ENCODE measurements around the gene PLIN5.
A peak's percentile ranks its signal among the peaks of the same experiment; 100 is the strongest.

Gene PLIN5

DNA sequence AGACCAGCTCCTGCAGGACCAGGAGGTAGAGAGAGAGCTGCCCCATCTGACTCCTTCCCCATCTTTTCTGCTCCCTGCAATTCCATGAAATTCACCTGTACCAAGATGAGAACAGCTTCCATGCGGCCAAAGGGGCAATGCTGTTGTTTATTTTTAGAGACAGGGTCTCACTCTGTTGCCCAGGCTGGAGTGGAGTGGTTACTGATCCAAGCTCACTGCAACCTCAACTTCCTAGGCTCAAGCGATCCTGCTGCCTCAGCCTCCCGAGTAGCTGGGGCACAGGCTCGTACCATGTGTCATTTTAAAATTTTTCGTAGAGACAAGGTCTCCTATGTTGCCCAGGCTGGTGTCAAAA is 13.2 kb downstream of the PLIN5 start:
- H3K27ac Mint-ChIP-seq = no peak overlapping the region
- H3K4me3 Mint-ChIP-seq = no peak overlapping the region
- no peaks in the 10 kb centered on the region for H3K4me1 Mint-ChIP-seq
- no peaks in the 10 kb centered on the region for H3K9me3 Mint-ChIP-seq
- peaks cover 4% of the 10 kb centered on the region for H3K27me3 Mint-ChIP-seq
- H3K36me3 Mint-ChIP-seq = no peaks in the 10 kb centered on the region

- H3K27ac Mint-ChIP-seq = peak overlapping the region; percentile 67
Measured at GRCh38 chr19:4521170-4521887, 13.7 kb downstream of the PLIN5 start.

DNA sequence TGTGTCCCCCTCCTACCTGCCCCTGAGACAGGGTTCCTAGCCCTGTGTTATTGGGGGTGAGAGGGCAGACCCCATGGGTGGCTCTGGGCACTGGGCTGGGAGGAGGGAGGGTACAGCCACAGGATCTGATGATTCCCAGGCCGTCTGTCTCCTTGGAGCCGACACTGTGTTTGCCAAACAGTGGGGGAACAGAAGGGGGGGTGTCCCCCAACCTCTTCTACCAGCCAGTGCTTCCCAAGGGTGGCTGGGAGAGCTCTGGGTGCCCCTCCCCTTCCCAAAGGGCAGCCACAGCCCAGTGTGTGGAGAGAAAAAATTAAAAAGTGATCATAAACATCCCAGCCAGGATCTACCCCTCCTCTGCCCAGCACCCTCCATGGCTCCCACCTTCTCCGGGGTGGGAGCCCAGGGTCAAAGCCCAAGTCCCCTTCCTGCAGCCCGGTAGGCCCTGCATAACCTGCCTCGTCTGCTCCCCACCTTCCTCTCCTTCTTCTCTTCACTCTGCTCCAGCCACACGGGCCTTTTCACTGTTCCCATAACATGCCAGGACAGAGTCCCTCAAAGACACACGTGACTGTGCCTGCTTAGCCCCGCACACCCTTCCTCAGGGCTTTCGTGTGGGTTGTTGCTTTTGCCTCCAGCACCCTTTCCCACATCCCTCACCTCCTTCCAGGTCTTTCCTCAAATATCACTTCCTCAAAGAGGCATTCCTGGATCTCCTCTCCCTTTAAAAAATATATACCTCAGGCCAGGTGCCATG is 15.3 kb downstream of the PLIN5 start:
- no peaks in the 10 kb centered on the region for H3K4me1 Mint-ChIP-seq
- H3K27me3 Mint-ChIP-seq = peaks cover 4% of the 10 kb centered on the region
- H3K4me3 Mint-ChIP-seq = no peak overlapping the region
- H3K9me3 Mint-ChIP-seq = no peaks in the 10 kb centered on the region
- no peaks in the 10 kb centered on the region for H3K36me3 Mint-ChIP-seq
- H3K27ac Mint-ChIP-seq = no peak overlapping the region

More at GRCh38 chr19:4521170-4521887, 13.7 kb downstream of the PLIN5 start:
- Mint-ChIP-seq H3K27me3 (peaks cover 4% of the 10 kb centered on the region), H3K9me3 (no peaks in the 10 kb centered on the region), H3K4me1 (no peaks in the 10 kb centered on the region), H3K36me3 (no peaks in the 10 kb centered on the region), H3K4me3 (no peak overlapping the region)

DNA sequence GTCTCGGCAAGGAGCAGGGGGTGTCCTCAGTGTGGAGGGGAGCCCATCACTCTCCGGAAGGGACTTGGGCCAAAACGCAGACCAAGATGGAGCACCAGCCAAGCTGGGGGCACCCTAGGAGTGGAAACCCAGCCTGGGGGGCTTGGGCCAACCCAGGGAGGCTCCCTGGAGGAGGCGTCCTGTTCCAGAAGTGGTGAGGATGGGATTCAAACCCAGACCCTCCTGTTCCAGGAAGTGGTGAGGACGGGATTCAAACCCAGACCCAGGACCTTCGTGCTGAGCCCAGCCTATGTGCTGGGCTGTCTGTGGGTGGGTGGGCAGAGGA is 15.9 kb downstream of the PLIN5 start:
- H3K4me3 Mint-ChIP-seq = no peak overlapping the region
- H3K27me3 Mint-ChIP-seq = peaks cover 4% of the 10 kb centered on the region
- no peaks in the 10 kb centered on the region for H3K36me3 Mint-ChIP-seq
- no peaks in the 10 kb centered on the region for H3K4me1 Mint-ChIP-seq
- H3K27ac Mint-ChIP-seq = no peak overlapping the region
- H3K9me3 Mint-ChIP-seq = no peaks in the 10 kb centered on the region

DNA sequence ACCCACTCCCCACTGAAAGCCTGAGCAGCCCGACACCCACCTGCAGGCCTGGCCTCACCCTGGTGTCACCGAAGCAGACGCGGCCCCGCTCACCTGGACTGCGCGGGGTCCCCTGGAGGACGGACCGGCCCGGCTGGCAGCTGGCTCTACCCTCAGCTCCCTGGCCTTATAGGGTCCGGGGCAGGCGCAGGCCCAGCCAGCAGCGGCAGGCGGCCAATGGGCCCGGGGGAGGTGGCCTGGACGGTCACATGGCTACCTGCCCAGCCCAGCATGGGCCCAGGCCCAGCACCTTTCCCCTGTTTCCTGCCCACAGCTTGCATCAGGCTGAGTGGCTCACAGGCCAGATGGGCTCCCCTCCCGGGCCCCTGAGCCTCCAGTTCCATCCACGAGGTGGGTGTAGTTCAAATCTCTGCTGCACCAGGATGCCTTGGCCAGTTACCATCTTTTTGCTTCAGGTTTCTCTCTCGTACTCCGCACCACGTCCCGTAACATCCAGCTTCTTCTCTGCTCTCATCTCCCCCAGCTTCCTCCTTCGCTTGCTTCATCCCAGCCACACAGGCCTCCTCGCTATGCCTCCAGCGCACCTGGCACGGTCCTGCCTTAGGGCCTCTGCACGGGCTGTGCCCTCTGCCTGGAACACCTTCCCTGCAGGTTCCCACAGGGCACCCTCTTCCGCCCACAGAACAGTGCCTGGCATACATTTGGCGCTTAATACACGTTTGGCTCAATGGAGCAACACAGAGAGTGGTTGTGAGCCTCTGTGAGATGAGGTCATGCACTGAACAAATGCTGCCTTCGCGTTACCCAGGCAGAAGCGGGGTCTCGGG is 16.5 kb downstream of the PLIN5 start, which contains the start of gene PLIN4:
Gene PLIN4, minus strand, starts transcription at position 142 of the 827 bp plus-strand sequence. CDS start 214 bp downstream, outside the sequence.
- H3K27me3 Mint-ChIP-seq = peaks cover 4% of the 10 kb centered on the region
- H3K4me3 Mint-ChIP-seq = no peak within 1 kb of the TSS
- H3K9me3 Mint-ChIP-seq = no peaks in the 10 kb centered on the region
- H3K27ac Mint-ChIP-seq = no peak within 1 kb of the TSS
- no peaks in the 10 kb centered on the region for H3K4me1 Mint-ChIP-seq
- H3K36me3 Mint-ChIP-seq = no peaks in the 10 kb centered on the region

DNA sequence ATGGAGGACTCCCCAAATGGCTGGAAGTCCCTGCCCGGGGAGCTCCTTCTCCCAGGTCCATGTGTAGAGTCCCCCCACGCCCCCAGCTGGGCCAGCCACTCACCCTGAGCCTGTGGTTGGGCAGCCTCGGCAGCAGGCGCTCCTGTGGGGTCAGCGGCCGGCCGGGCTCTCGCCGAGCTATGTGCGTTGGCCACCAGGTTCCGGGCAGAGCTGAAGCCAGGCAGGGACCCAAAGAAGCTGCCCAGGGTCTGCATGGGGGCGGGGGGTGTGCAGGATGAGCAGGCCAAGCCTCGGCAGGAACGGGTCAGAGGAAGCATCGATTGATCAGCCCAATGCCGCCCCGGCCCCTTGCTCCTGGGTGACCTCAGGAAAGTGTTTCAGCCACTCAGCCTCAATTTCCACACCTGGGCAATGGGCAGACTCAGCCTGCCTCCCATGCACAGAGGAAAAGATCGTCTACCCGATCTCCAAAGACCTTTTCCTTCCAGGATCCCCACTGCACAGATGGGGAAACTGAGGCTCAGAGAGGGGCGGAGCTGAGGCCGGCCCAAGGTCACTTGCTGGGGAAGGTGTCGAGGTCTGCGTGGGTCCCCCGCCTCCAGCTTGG is 17.5 kb downstream of the PLIN5 start:
- H3K4me3 Mint-ChIP-seq = no peak overlapping the region
- no peaks in the 10 kb centered on the region for H3K4me1 Mint-ChIP-seq
- H3K9me3 Mint-ChIP-seq = no peaks in the 10 kb centered on the region
- H3K36me3 Mint-ChIP-seq = no peaks in the 10 kb centered on the region
- no peak overlapping the region for H3K27ac Mint-ChIP-seq
- peaks cover 4% of the 10 kb centered on the region for H3K27me3 Mint-ChIP-seq

DNA sequence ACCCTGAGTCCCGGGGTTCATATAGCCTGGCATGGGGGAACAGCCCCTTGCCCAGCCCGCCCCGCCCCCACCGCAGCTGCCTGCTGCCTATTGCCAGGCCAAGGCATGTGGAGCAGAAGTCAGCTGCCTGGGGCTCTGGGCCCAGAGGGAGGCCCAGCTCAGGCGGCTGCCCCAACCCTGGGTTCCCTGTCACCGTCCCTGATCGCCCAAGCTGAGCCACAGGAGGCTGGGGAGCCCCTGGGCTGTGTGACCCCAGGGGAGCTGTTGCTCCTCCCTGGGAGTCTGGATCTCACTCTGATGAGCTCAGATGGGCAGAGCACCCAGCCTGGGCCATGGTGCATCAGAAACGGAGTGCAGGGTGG is 18.1 kb downstream of the PLIN5 start:
- peaks cover 4% of the 10 kb centered on the region for H3K27me3 Mint-ChIP-seq
- H3K36me3 Mint-ChIP-seq = no peaks in the 10 kb centered on the region
- no peaks in the 10 kb centered on the region for H3K9me3 Mint-ChIP-seq
- H3K4me3 Mint-ChIP-seq = no peak overlapping the region
- H3K27ac Mint-ChIP-seq = no peak overlapping the region
- H3K4me1 Mint-ChIP-seq = no peaks in the 10 kb centered on the region

DNA sequence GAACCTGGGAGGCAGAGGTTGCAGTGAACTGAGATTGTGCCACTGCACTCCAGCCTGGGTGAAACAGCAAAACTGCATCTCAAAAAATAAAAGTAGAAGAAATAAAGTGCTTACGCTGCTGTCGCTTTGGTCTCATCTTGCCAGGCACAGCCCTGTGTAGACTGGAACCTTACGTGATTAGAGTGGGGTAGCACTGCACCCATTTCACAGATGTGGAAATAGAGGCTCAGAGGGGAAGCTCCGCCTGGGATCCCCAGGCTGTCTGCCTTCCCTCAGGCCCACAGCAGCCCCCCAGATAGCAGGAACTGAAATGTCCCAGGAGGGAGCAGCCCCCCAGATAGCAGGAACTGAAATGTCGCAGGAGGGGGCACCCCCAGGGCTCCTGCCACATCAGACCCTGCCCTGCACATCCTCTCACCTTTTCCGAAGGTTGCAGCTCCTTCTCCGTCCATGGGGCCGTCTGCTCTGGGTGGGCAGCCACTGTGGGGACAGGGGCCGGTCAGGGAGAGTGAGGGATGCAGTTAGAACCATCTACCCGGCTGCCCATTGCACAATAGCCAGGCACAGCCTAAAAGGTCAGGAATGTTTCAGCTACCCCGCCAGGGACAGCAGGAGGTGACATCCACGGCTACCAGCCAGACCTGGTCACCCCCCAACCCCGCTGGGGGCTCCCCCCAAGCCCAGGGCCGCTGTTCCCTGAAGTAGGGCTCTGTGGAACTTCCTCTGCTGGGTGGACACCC is 18.7 kb downstream of the PLIN5 start:
- Mint-ChIP-seq H3K27ac (no peak overlapping the region), H3K4me3 (no peak overlapping the region), H3K36me3 (no peaks in the 10 kb centered on the region), H3K9me3 (no peaks in the 10 kb centered on the region), H3K27me3 (peaks cover 4% of the 10 kb centered on the region), H3K4me1 (no peaks in the 10 kb centered on the region)

GRCh38 chr19:4515732-4516131 is 19.3 kb downstream of the PLIN5 start:
- Mint-ChIP-seq H3K9me3 (no peaks in the 10 kb centered on the region), H3K27ac (no peak overlapping the region), H3K4me1 (no peaks in the 10 kb centered on the region), H3K27me3 (peaks cover 4% of the 10 kb centered on the region), H3K36me3 (no peaks in the 10 kb centered on the region), H3K4me3 (no peak overlapping the region)

DNA sequence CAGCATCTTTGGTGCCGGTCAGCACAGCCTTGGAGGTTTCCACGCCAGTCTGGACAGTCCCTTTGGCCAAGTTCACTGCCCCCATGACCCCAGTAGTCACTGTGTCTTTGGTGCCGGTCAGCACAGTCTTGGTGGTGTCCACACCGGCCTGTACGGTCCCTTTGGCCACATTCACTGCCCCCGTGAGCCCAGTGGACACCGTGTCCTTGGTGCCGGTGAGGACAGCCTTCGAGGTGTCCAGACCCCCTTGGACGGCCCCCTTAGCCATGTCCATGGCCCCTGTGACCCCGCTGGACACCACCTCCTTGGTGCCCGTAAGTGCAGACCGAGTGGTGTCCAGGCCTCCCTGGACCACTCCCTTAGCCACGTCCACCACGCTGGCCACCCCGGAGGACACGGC is 21.8 kb downstream of the PLIN5 start:
- H3K4me1 Mint-ChIP-seq = no peaks in the 10 kb centered on the region
- no peaks in the 10 kb centered on the region for H3K9me3 Mint-ChIP-seq
- no peak overlapping the region for H3K4me3 Mint-ChIP-seq
- no peak overlapping the region for H3K27ac Mint-ChIP-seq
- no peaks in the 10 kb centered on the region for H3K27me3 Mint-ChIP-seq
- no peaks in the 10 kb centered on the region for H3K36me3 Mint-ChIP-seq

GRCh38 chr19:4512070-4512469 is 23.0 kb downstream of the PLIN5 start:
- H3K27me3 Mint-ChIP-seq = no peaks in the 10 kb centered on the region
- H3K4me3 Mint-ChIP-seq = no peak overlapping the region
- H3K4me1 Mint-ChIP-seq = no peaks in the 10 kb centered on the region
- H3K36me3 Mint-ChIP-seq = no peaks in the 10 kb centered on the region
- no peaks in the 10 kb centered on the region for H3K9me3 Mint-ChIP-seq
- H3K27ac Mint-ChIP-seq = no peak overlapping the region

DNA sequence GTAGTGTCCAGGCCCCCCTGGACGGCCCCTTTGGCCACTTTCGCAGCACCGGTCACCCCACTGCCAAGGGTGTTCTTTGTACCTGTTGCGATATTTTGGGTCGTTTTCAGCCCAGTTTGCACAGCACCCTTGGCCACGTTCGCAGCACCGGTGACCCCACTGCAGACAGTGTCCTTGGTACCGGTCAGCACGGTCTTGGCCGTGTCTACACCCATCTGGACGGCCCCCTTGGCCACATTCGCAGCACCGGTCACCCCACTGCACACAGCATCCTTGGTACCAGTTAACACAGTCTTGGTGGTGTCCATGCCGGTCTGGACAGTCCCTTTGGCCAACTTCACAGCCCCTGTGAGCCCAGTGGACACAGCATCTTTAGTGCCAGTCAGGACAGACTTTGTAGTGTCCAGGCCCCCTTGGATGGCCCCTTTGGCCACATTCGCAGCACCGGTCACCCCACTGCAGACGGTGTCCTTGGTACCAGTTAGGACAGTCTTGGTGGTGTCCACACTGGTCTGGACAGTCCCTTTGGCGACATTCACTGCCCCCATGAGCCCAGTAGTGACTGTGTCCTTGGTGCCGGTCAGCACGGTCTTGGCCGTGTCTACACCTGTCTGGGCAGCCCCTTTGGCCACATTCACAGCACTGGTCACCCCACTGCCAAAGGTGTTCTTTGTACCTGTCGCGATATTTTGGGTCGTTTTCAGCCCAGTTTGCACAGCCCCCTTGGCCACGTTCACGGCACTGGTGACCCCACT is 23.5 kb downstream of the PLIN5 start:
- Mint-ChIP-seq H3K4me1 (no peaks in the 10 kb centered on the region), H3K36me3 (no peaks in the 10 kb centered on the region), H3K27ac (no peak overlapping the region)

GRCh38 chr19:4510435-4511255 is 24.4 kb downstream of the PLIN5 start:
- no peak overlapping the region for H3K4me3 Mint-ChIP-seq
- peaks cover 2% of the 10 kb centered on the region for H3K36me3 Mint-ChIP-seq
- H3K27me3 Mint-ChIP-seq = no peaks in the 10 kb centered on the region
- H3K27ac Mint-ChIP-seq = no peak overlapping the region
- H3K9me3 Mint-ChIP-seq = no peaks in the 10 kb centered on the region
- H3K4me1 Mint-ChIP-seq = no peaks in the 10 kb centered on the region

More for the DNA sequence above, 23.5 kb downstream of the PLIN5 start:
- Mint-ChIP-seq H3K27me3 (no peaks in the 10 kb centered on the region), H3K4me3 (no peak overlapping the region), H3K9me3 (no peaks in the 10 kb centered on the region)

GRCh38 chr19:4508698-4509097 is 26.3 kb downstream of the PLIN5 start:
- Mint-ChIP-seq H3K27me3 (no peaks in the 10 kb centered on the region), H3K9me3 (no peaks in the 10 kb centered on the region), H3K4me3 (no peak overlapping the region), H3K4me1 (no peaks in the 10 kb centered on the region), H3K27ac (no peak overlapping the region), H3K36me3 (peaks cover 5% of the 10 kb centered on the region)
